CD4-positive, alpha-beta T cell treated with Interferon alpha-2 for 1 hour (primary cell): ENCODE measurements around the gene P2RY4.
"Not testable (repeated sequence)": the region's sequence is repeated elsewhere in the genome, so short reads cannot be mapped to it uniquely, and the experiment has no call there.

Experiments
- DNase-seq, 2 donors: peaks; one replicate each; pipeline ENCODE4 v3.0.0-alpha.2; 2020 to 2022

P2RY4 gene

DNA sequence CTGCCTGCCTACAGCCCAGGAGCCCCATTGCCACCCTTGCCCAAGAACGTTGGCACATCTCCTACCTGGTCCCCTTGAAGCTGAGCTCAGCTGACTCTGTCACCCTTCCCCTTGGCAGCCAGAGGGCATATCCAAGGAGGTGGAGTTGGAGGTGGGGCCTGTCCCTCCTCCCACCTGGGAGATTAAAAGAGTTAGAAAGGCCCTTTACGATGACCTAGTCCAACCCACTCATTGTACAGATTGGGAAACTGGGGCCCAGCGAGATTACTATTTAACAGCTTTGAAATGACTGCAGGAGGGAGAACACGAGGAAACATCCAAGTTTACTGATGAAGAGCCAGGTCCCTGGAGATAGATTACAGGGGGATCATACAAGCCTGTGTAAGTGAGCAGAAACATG lies at the start of gene P2RY4:
TSS of gene P2RY4 (minus strand) at position 101 of the 400 bp plus-strand sequence. CDS start 580 bp downstream, outside the sequence.
- DNase-seq, result no peak

DNA sequence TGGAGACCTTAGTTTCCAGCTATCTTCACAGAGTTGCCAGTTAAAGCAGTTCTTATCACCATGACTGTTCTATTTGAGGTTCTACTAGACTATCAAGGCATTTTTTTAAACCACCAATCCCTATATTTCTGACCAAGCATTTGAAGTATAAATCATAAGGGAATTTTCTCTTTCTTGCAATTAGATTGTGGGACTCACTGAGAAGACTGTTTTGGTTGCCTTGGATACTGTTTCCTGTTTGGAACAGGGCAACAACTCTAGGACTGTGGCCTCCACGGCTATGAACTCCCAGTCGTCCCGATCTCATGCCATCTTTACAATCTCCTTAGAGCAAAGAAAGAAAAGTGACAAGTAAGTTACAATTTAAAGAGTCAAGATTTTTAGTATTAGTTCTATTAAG lies 41.7 kb upstream of the P2RY4 start:
- DNase-seq, result no peak

- no peak for DNase-seq
These were observed 33.6 kb upstream of the P2RY4 start for GRCh38 chrX:70293621-70294020.

GRCh38 chrX:70292788-70293187 lies 32.8 kb upstream of the P2RY4 start:
- no peak for DNase-seq

GRCh38 chrX:70289793-70290770 lies 30.1 kb upstream of the P2RY4 start, which contains the start of the genes KIF4A and PDZD11:
TSS of gene KIF4A (plus strand) at chrX:70290104. CDS start at chrX:70290459, 355 bp downstream.
TSS of gene PDZD11 (minus strand) at chrX:70289927. CDS start at chrX:70289341, 586 bp downstream.
- DNase-seq, result peak; percentile 79 to 85

DNA sequence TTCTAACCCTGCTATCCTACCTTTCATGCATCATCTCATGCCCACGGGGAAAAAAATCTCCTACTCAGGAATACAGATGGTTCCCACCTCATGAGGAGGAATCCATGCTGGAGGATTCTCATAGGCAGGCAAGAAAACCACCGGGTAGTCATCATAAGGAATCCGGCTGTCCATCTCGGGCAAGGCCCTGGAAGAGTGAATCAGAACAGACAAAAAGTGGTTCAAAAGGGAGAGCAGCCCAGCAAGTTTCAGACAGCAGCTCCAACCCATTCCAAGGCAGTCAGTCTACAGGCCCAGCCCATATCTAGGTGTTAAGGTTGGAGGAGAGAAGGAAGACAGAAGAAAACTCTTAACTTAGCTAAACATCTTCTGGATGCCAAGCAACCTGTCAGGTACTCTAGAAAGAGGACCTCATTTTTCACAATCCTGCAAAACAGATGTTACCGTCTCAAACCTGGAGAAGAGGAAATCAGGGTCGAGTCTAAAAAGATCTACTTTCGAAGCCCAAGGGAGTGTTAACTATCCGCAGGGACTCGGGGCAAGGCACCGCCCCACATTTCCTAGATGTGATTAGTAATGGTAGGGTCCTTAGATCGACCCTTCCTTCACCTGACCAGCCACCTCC lies 29.3 kb upstream of the P2RY4 start:
- DNase-seq, result no peak

GRCh38 chrX:70281951-70282350 lies 21.9 kb upstream of the P2RY4 start, which contains the start of gene RAB41:
TSS of gene RAB41 (plus strand) at chrX:70282172. CDS start at chrX:70282218, 46 bp downstream.
- no peak for DNase-seq

DNA sequence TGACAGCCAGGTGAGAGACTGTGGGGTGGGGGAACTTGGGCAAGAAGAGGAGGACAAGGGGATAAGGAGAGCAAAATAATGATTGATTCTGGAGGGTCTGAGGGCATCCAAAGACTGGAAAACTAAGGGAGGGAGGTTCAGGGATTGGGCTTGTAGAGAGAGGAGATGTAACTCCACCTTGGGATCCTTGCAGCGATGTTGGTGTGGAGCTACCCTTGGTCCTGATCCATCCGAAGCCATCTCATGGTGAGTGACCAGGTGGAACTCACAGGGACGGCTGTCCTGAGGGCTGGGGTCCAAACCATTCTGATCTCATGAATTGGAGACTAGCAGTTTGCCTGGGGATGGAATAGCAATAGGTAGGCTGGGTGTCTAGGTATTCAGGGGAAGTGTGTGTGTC lies 20.6 kb upstream of the P2RY4 start:
- DNase-seq, result no peak

DNA sequence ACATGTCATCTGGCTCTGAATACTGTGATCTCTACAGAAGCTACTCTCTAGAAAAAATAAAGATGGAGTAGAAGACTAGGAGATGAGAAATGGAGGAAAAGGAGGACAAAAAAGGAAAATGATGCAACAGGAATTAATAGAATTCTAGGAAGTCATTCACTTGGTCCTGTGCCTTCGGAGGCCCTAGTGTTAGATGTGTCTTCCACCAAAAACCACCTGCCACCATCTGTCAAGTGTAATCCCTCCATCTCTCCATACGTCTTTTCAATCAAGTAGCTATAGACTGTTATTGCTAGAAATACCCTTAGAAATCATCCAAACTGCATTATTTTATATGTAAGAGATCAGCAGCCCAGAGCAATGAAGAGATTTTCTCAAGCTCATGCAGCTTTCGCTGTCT lies 19.1 kb upstream of the P2RY4 start:
- DNase-seq, result no peak

- DNase-seq, result not testable (repeated sequence)
These were observed 14.0 kb upstream of the P2RY4 start for GRCh38 chrX:70274029-70274428.

- DNase-seq, result no peak
These were observed 8.0 kb upstream of the P2RY4 start, which contains the start of gene ARR3 for GRCh38 chrX:70268034-70268433. TSS of gene ARR3 (plus strand) at chrX:70268334. CDS start at chrX:70269386, 1,052 bp downstream.

DNA sequence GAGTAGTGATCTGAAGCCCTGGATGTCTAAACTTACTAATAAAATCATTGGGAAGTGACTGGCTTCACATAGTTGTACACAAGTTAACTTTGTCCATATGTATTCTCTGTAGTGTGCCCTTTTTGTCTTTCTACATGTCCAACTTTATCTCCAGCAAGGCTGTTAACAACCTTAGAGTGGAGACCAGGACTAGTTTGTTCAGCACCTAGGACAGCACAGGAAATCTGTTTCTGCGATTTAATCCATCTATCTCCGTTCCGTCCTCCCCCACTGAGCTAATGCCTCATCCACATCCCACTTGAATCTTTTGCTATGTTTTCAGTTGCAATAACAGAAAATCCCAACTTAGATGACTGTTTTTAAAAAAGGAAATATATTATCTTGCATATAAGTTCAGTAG lies 4.8 kb upstream of the P2RY4 start:
- no peak for DNase-seq

GRCh38 chrX:70262952-70263567 lies 3.1 kb upstream of the P2RY4 start:
- peak in 1 of 2 donors; percentile 8 for DNase-seq

DNA sequence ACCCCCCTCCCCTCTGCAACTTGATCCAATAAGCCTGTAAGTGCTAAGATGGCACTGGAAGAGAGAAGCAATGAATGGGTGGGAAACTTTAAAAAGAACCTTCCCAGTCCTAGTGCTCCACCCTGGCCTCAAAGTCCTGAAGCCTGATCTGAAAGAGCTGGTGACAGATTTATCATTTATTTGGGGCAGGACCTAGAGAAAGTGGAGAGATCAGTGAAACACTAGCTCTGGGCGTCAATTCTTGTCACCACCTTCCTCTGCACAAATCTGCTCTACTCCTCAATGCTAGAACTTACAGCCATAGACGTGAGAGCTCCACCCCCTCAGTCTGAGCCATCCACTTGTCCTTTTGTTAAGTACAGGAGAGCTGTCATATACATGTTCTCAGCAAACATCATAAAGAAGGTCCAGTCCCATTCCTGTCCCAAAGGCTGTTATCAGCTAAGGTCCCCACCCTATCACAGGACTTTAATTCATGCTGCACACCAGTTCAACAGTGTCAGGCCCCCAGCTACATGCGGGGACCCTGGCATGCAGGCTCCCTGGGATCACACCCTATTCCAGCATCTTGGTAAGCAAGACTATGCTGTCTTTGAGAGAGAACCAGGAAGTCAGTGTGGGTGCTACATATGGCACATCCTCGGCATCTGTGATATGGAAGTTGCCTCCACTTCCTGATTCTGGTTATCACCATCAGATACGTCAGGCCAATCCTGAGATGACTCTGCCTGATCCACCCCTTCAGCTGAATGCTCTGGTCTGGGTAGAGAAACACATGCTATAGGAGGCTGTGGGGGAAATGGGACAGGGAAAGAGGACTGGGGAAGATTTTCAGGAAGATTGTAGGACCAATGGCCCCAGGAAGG lies 2.3 kb downstream of the P2RY4 start:
- DNase-seq, result no peak

DNA sequence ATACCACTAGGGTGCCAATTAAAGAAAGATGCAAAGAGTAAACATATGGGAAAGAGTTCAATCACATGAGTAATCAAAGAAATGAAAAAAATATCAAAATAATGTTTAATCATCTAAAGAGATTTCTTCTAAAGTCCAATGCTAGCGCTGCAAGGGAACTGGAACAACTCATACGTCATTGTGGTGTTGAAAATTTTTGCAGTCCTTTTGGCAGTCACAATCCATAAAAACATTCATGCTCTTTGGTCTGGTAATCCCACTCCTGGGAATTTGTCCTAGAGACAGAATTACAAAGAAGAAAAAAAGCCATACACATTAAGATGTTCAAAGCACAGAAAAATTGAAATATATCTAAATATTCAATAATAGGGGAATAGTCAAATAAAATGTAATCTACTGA lies 4.6 kb downstream of the P2RY4 start:
- no peak for DNase-seq

DNA sequence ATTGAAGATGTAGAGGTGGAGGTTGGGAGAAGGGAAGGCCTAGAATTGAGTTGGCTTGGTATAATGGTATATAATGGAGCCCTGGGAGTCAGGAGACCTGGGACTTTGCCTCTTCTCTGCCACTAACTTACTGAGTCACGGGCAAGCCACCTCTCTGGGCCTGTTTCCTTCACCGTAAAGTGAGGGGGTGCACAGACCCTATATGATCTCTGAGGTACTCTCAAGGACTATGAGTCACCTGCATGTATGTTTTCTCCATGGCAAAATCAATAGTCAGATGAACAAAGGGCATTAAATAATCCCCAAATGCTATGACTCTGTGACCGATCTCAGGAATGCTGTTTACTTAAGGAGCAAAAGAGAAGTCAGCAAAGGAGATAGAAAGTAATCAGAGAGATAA lies 5.1 kb downstream of the P2RY4 start:
- no peak for DNase-seq

GRCh38 chrX:70254063-70254400 lies 6.0 kb downstream of the P2RY4 start:
- no peak for DNase-seq

GRCh38 chrX:70253377-70254062 lies 6.5 kb downstream of the P2RY4 start:
- no peak for DNase-seq

DNA sequence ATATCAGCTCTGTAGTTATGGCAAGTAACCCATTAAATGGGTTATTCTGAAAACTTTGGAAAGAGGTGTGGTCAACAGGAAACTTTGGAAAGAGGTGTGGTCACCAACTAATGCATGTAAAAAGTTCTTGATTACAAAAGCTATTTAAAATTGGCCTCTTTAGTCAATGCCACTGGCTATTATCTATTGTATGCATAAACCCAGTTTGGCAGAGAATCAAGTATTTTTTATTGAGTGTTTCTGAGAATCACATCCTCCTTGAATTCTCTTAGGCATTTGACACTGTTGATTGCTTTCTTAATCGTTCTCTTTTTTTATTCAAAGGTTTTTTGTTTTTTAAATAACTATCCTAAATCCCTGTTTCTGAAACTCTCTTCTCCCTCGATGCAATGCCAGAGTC lies 7.5 kb downstream of the P2RY4 start:
- DNase-seq, result no peak

- no peak for DNase-seq
These were observed 12.8 kb downstream of the P2RY4 start for GRCh38 chrX:70247252-70247651.

- no peak for DNase-seq
These were observed 15.1 kb downstream of the P2RY4 start for GRCh38 chrX:70244881-70245280.

GRCh38 chrX:70243601-70244000 lies 16.4 kb downstream of the P2RY4 start:
- not testable (repeated sequence) for DNase-seq
